H9 (cell line): Measurements from ENCODE around the gene ETFBKMT. TPM values are rescaled to one million over a fixed set of nuclear protein-coding genes. Genes with fewer than 3 reads are reported as not detected.

Experiments used
- DNase-seq: peaks from one replicate; pipeline ENCODE4 v3.0.0-alpha.2; 2017
- H2AFZ ChIP-seq: one replicate; pipeline ENCODE4 v1.6.1; 2013; ENCODE audit warnings: mild to moderate bottlenecking, low read length, control low read depth, moderate library complexity
- H2AK5ac ChIP-seq: 2 replicates; pipeline ENCODE4 v1.6.1; 2013; ENCODE audit warnings: low read length, control low read depth, mixed read lengths; ENCODE audit not compliant: insufficient read length
- H2BK120ac ChIP-seq: one replicate; pipeline ENCODE4 v1.6.1; 2013; ENCODE audit warnings: low read depth, mild to moderate bottlenecking, low read length, control low read depth, inconsistent platforms; ENCODE audit not compliant: poor library complexity, severe bottlenecking
- H2BK12ac ChIP-seq: 2 replicates; pipeline ENCODE4 v1.6.1; 2013; ENCODE audit warnings: low read length, control low read depth, mixed read lengths, low read depth; ENCODE audit not compliant: insufficient read length
- H2BK15ac ChIP-seq: 2 replicates; pipeline ENCODE4 v1.6.1; 2013; ENCODE audit warnings: low read depth, low read length, control low read depth
- H2BK20ac ChIP-seq: one replicate; pipeline ENCODE4 v1.6.1; 2013; ENCODE audit warnings: low read depth, mild to moderate bottlenecking, low read length, control low read depth, inconsistent platforms; ENCODE audit not compliant: poor library complexity, severe bottlenecking
- H2BK5ac ChIP-seq: 2 replicates; pipeline ENCODE4 v1.6.1; 2013; ENCODE audit warnings: low read length, control low read depth, mixed read lengths; ENCODE audit not compliant: insufficient read length
- H3K14ac ChIP-seq: 2 replicates; pipeline ENCODE4 v1.6.1; 2013; ENCODE audit warnings: low read length, control low read depth; ENCODE audit not compliant: insufficient read depth
- H3K18ac ChIP-seq: 2 replicates; pipeline ENCODE4 v1.6.1; 2013; ENCODE audit warnings: low read depth, mild to moderate bottlenecking, mixed read lengths, low read length, control low read depth; ENCODE audit not compliant: insufficient read length
- H3K23ac ChIP-seq: 2 replicates; pipeline ENCODE4 v1.6.1; 2013; ENCODE audit warnings: low read length, control low read depth, mixed read lengths, low read depth; ENCODE audit not compliant: insufficient read length
- H3K23me2 ChIP-seq: 2 replicates; pipeline ENCODE4 v1.6.1; 2013; ENCODE audit warnings: low read depth, mild to moderate bottlenecking, mixed read lengths, low read length, control low read depth; ENCODE audit not compliant: insufficient read length, poor library complexity, severe bottlenecking
- H3K27ac ChIP-seq: 2 replicates; pipeline ENCODE4 v1.5.1; 2013; ENCODE audit warnings: low read length, control low read depth, mixed read lengths, low read depth; ENCODE audit not compliant: insufficient read length
- H3K27me3 ChIP-seq: 2 replicates; pipeline ENCODE4 v1.6.1; 2013; ENCODE audit warnings: low read length, control low read depth, inconsistent platforms; ENCODE audit not compliant: insufficient read depth
- H3K4ac ChIP-seq: 2 replicates; pipeline ENCODE4 v1.6.1; 2013; ENCODE audit warnings: low read depth, mild to moderate bottlenecking, control low read depth, inconsistent platforms, low read length, moderate library complexity
- H3K4me1 ChIP-seq: 2 replicates; pipeline ENCODE4 v1.6.1; 2013; ENCODE audit warnings: low read length, control low read depth, inconsistent platforms; ENCODE audit not compliant: insufficient read depth
- H3K4me2 ChIP-seq: 2 replicates; pipeline ENCODE4 v1.6.1; 2013; ENCODE audit warnings: low read length, control low read depth, mixed read lengths; ENCODE audit not compliant: insufficient read length, insufficient read depth
- H3K56ac ChIP-seq: 2 replicates; pipeline ENCODE4 v1.6.1; 2013; ENCODE audit warnings: low read depth, mild to moderate bottlenecking, mixed read lengths, low read length, control low read depth; ENCODE audit not compliant: insufficient read length
- H3K79me1 ChIP-seq: 2 replicates; pipeline ENCODE4 v1.6.1; 2013; ENCODE audit warnings: low read depth, mild to moderate bottlenecking, moderate library complexity, low read length, control low read depth, inconsistent platforms; ENCODE audit not compliant: insufficient read depth, poor library complexity, severe bottlenecking
- H3K79me2 ChIP-seq: 2 replicates; pipeline ENCODE4 v1.6.1; 2013; ENCODE audit warnings: low read length, control low read depth, inconsistent platforms; ENCODE audit not compliant: insufficient read depth
- H3K9ac ChIP-seq: 2 replicates; pipeline ENCODE4 v1.6.1; 2013; ENCODE audit warnings: low read length, control low read depth, mixed read lengths; ENCODE audit not compliant: insufficient read length; ENCODE audit errors: extremely low read depth
- H3K9me3 ChIP-seq: one replicate; pipeline ENCODE4 v1.6.1; 2013; ENCODE audit warnings: low read depth, low read length, inconsistent platforms; ENCODE audit not compliant: control insufficient read depth
- H3T11ph ChIP-seq: one replicate; pipeline ENCODE4 v1.6.1; 2013; ENCODE audit warnings: mild to moderate bottlenecking, low read length, control low read depth, inconsistent platforms
- H4K20me1 ChIP-seq: one replicate; pipeline ENCODE4 v1.6.1; 2013; ENCODE audit not compliant: control insufficient read depth, insufficient read length, insufficient read depth
- H4K5ac ChIP-seq: 2 replicates; pipeline ENCODE4 v1.6.1; 2013; ENCODE audit warnings: low read depth, mild to moderate bottlenecking, mixed read lengths, low read length, control low read depth; ENCODE audit not compliant: insufficient read length
- H4K8ac ChIP-seq: replicated peaks from 2 replicates; pipeline ENCODE4 v1.6.1; 2013; ENCODE audit warnings: low read length, control low read depth, mixed read lengths, low read depth; ENCODE audit not compliant: insufficient read length
- H4K91ac ChIP-seq: 2 replicates; pipeline ENCODE4 v1.6.1; 2013; ENCODE audit warnings: low read depth, mild to moderate bottlenecking, moderate library complexity, mixed read lengths, low read length, control low read depth; ENCODE audit not compliant: insufficient read length
- H3K27ac Mint-ChIP-seq, 3 experiments: 2 replicates in 2 of 3; 3 replicates in 1 of 3; pipeline ENCODE4 v1.8.0; 2020 to 2021; ENCODE audit warnings: mixed read lengths in 3 of 3, mild to moderate bottlenecking in 1 of 3, moderate library complexity in 1 of 3
- H3K27me3 Mint-ChIP-seq: 2 replicates; pipeline ENCODE4 v1.8.0; 2021; ENCODE audit warnings: low read depth, mild to moderate bottlenecking, moderate library complexity, mixed read lengths
- H3K36me3 Mint-ChIP-seq, 3 experiments: 2 replicates in 2 of 3; 3 replicates in 1 of 3; pipeline ENCODE4 v1.8.0; 2020 to 2021; ENCODE audit warnings: low read depth in 3 of 3, mixed read lengths in 3 of 3; ENCODE audit not compliant: insufficient read depth in 1 of 3
- H3K4me1 Mint-ChIP-seq, 2 experiments: 2 replicates each; pipeline ENCODE4 v1.8.0; 2020; ENCODE audit warnings: mixed read lengths in 2 of 2
- H3K4me3 Mint-ChIP-seq, 2 experiments: 2 replicates in 1 of 2; 3 replicates in 1 of 2; pipeline ENCODE4 v1.8.0; 2020 to 2021; ENCODE audit warnings: mild to moderate bottlenecking in 2 of 2, mixed read lengths in 2 of 2, moderate library complexity in 1 of 2
- H3K9me3 Mint-ChIP-seq, 2 experiments: 2 replicates in 1 of 2; 3 replicates in 1 of 2; pipeline ENCODE4 v1.8.0; 2020; ENCODE audit warnings: mild to moderate bottlenecking in 2 of 2, mixed read lengths in 2 of 2, moderate library complexity in 1 of 2
- WGBS: extraction: QIAGEN DNeasy Blood & Tissue Kit; methylation state at CpG from one replicate; pipeline ENCODE4 v1.1.7; 2013; ENCODE audit warnings: missing lambda C conversion rate, low lambda C conversion rate, mixed read lengths; ENCODE audit not compliant: insufficient read length; ENCODE audit errors: extremely low coverage; 5-methylcytosine and 5-hydroxymethylcytosine counted together
- long read RNA-seq: library from polyadenylated mRNA; unstranded; transcript quantifications from one replicate; pipeline ENCODE4 v2.0.0, GENCODE V29; 2020
- total RNA-seq: library from RNA; stranded (reverse); gene quantifications from 2 replicates; pipeline ENCODE4 v1.2.1, GENCODE V29; 2021
- TF ChIP-seq, protein P1 (sequence below): fragments of 200-600 bp; sonication (generic); conservative IDR thresholded peaks from 3 replicates; pipeline ENCODE4 v1.8.0; 2021; ENCODE audit warnings: antibody characterized with exemption, mild to moderate bottlenecking

Gene ETFBKMT, protein sequence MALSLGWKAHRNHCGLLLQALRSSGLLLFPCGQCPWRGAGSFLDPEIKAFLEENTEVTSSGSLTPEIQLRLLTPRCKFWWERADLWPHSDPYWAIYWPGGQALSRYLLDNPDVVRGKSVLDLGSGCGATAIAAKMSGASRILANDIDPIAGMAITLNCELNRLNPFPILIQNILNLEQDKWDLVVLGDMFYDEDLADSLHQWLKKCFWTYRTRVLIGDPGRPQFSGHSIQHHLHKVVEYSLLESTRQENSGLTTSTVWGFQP
- total RNA-seq = 0.81 and 1.4 TPM in 2 replicates
- long read RNA-seq, transcript ETFBKMT-202 (4 exons, 2,055 nt) = major isoform, 7 of 7 reads
- long read RNA-seq, partial matches to known transcripts = 0 of 7 reads
- long read RNA-seq, other reads (novel, unspliced or antisense) = 0 of 7 reads

DNA sequence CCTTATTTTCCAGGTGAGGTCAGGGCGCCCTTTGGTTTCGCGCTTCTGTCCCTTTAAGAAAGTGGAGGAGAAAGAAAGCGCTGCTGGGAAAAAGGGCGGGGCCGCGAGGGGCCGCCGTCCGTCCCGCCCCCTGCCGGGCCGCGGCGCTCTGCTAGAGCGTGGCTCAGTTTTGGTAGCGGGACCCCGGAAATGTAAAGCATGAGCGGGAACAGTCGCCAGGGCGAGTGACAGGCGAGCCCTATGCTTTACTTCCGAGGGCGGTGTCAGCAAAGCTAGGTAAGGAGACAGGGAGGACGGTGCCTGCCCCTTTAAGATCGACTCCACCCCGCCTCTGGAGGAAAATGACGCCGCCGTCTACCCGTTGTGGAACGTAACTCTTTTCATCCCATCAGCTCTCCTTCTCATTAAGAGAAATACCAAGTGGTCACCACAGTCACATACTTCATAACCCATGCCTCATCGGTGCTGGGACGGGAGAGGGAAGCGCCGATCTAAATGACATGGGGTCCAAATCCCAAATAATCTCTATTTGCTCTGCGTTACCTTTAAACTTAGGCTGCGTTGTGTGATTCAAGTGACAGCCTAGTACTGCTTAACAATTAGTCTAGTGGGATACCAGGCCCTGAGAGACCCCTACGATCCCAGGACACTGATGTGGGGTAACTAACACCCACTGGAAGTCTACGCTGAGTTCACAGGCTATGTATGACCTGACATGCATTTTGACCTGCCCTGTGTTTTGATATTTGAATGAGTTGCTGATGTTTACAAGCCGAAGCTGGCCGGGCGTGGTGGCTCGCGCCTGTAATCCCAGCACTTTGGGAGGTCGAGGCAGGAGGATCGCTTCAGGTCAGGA is at the start of gene ETFBKMT:
ETFBKMT (plus strand) TSS at position 602 of the 856 bp plus-strand sequence. CDS start 2,266 bp downstream, outside the sequence.
- H3K4me3 Mint-ChIP-seq = peak within 1 kb of the TSS; percentile 95 to 97

More for the DNA sequence above, at the start of gene ETFBKMT:
- H3K56ac ChIP-seq = no peak within 1 kb of the TSS
- H3K18ac ChIP-seq = no peak within 1 kb of the TSS
- WGBS = no CpG with 5 or more reads among the region's 47 CpGs
- H2BK12ac ChIP-seq = no peak within 1 kb of the TSS
- no peaks in the 10 kb centered on the region for H4K20me1 ChIP-seq
- H3K27me3 Mint-ChIP-seq = no peaks in the 10 kb centered on the region
- H3K4ac ChIP-seq = no peak within 1 kb of the TSS
- peak; percentile 96 for DNase-seq
- H3K23ac ChIP-seq = no peak within 1 kb of the TSS
- H4K5ac ChIP-seq = no peak within 1 kb of the TSS
- H3K79me2 ChIP-seq = no peaks in the 10 kb centered on the region
- H3K4me1 Mint-ChIP-seq = peaks cover 9 to 10% of the 10 kb centered on the region in 2 experiments
- no peak within 1 kb of the TSS for H4K91ac ChIP-seq
- H2BK120ac ChIP-seq = no peak within 1 kb of the TSS
- peak within 1 kb of the TSS; percentile 69 for H3K9ac ChIP-seq
- no peaks in the 10 kb centered on the region for H3K79me1 ChIP-seq
- no peak within 1 kb of the TSS for H2BK5ac ChIP-seq
- H2BK20ac ChIP-seq = no peak within 1 kb of the TSS
- H3T11ph ChIP-seq = no peak within 1 kb of the TSS
- peaks cover 3% of the 10 kb centered on the region for H3K23me2 ChIP-seq
- peaks cover 0 to 5% (median 4%) of the 10 kb centered on the region in 3 experiments; a peak in 4 of 7 replicates for H3K36me3 Mint-ChIP-seq
- peak within 1 kb of the TSS; percentile 88 to 96 (median 95) for H3K27ac Mint-ChIP-seq
- H3K27ac ChIP-seq = peak within 1 kb of the TSS; percentile 6
- no peaks in the 10 kb centered on the region for H3K27me3 ChIP-seq
- no peak within 1 kb of the TSS for H2AK5ac ChIP-seq
- H3K4me1 ChIP-seq = no peaks in the 10 kb centered on the region
- no peaks in the 10 kb centered on the region for H3K9me3 ChIP-seq
- no peak within 1 kb of the TSS for H2BK15ac ChIP-seq
- H3K4me2 ChIP-seq = peak within 1 kb of the TSS; percentile 83
- peaks cover 4 to 5% of the 10 kb centered on the region in 2 experiments; a peak in 2 of 5 replicates for H3K9me3 Mint-ChIP-seq
- peak within 1 kb of the TSS; percentile 67 for H2AFZ ChIP-seq
- TF ChIP-seq, protein P1, sequence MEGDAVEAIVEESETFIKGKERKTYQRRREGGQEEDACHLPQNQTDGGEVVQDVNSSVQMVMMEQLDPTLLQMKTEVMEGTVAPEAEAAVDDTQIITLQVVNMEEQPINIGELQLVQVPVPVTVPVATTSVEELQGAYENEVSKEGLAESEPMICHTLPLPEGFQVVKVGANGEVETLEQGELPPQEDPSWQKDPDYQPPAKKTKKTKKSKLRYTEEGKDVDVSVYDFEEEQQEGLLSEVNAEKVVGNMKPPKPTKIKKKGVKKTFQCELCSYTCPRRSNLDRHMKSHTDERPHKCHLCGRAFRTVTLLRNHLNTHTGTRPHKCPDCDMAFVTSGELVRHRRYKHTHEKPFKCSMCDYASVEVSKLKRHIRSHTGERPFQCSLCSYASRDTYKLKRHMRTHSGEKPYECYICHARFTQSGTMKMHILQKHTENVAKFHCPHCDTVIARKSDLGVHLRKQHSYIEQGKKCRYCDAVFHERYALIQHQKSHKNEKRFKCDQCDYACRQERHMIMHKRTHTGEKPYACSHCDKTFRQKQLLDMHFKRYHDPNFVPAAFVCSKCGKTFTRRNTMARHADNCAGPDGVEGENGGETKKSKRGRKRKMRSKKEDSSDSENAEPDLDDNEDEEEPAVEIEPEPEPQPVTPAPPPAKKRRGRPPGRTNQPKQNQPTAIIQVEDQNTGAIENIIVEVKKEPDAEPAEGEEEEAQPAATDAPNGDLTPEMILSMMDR = peak; percentile 46; the same call in 1 of the 3 replicates
- no peak within 1 kb of the TSS for H4K8ac ChIP-seq
- H3K14ac ChIP-seq = no peak within 1 kb of the TSS
